HT1080 (cell line): ENCODE data around the gene GMNN. TPM values are rescaled to one million over a fixed set of nuclear protein-coding genes. Genes with fewer than 3 reads are reported as not detected.

ENCODE experiments used
- DNase-seq: peaks from one replicate; pipeline ENCODE4 v3.0.0-alpha.2; 2015; ENCODE audit warnings: low read depth
- total RNA-seq: library from RNA; depleted of rRNA; stranded (reverse); fragments of >200 nt; shearing (Covaris generic); gene quantifications from 2 replicates; pipeline ENCODE4 v1.2.3, GENCODE V29; 2014; rRNA removed

The GMNN gene
- total RNA-seq, 1 experiment from 2014 or later = 78.9 TPM

- DNase-seq = no peak
Measured at GRCh38 chr6:24802271-24803059, 27.7 kb downstream of the GMNN start.

GRCh38 chr6:24807584-24807983 lies 32.8 kb downstream of the GMNN start:
- DNase-seq = no peak

DNA sequence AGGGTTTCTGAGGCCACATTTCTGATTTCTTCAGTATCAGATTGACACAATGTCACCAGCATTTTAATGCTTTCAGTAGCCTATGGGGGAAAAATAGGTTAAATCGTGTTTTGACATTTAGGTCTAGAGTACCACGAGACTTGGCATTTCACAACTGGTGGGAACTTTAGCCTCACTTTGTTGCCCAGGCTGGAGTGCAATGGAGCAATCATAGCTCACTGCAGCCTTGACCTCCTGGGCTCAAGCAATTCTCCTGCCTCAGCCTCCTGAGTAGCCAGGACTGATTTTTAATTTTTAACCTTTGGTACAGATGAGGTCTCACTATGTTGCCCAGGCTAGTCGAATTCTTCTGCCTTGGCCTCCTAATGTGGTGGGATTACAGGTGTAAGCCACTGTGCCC lies 35.0 kb downstream of the GMNN start:
- no peak for DNase-seq

GRCh38 chr6:24818346-24818745 lies 43.6 kb downstream of the GMNN start:
- DNase-seq = no peak

GRCh38 chr6:24821860-24822444 lies 47.2 kb downstream of the GMNN start:
- DNase-seq = no peak

DNA sequence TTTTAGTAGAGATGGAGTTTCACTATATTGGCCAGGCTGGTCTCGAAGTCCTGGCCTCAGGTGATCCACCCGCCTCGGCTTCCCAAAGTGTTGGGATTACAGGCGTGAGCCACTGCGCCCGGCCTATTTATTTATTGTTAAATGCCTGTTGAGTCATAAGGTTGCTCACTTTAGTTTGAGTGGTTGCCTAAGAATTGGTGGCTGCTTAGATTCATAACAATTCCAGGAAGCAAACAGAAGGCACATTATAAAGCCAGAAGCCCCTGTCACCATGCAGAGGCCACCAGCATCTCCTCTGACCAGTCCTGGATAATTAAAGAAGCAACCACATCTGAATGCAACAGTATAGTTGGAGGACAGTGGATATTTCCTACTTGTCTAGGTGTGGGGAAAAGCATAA lies 48.0 kb downstream of the GMNN start:
- peak; percentile 29 for DNase-seq

DNA sequence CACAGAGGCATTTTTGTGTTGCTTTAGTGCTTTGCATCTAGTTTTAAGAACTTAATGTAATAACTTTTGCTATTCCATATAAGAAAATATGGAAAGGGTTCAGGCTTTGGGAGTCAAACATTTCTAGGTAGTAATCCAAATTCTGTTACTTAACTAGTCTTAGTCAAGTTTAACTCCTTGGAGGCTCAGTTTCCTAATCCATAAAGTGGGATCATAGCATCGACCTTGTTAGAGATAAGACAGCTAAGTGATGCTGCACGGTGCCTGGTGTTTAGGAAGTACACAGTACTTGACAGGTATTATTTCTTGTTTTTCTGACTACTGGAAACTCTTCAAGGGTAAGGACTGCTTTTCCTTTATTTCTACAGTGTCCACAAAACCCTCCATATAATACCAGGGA lies 48.4 kb downstream of the GMNN start:
- DNase-seq = no peak

- no peak for DNase-seq
Measured at GRCh38 chr6:24824142-24824938, 49.6 kb downstream of the GMNN start.

DNA sequence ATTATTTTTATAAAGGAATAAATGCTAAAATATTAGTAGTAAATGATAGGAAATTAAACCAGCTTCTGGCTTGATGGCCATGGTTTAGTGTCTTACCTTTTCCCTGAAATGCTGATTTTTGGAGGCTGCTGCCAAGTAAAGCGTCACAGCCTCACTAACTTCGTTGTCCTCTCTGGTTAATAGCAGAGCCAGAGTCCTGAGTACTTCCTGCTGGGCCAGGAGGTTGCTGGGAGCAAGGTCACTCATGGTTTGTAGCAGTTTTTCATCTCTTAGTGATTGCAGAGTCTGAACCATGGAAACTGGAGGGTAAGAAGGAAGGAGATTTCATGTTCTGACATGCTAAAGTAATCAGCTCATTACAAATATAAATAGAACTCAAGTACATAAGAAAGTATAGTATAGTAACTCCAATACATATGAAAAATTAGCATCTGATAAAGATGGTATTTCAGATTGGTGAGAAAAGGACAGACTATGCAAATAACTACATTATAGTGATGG lies 50.4 kb downstream of the GMNN start:
- DNase-seq = no peak

GRCh38 chr6:24827162-24827561 lies 52.4 kb downstream of the GMNN start:
- peak; percentile 31 for DNase-seq

- no peak for DNase-seq
Measured at GRCh38 chr6:24827970-24828369, 53.2 kb downstream of the GMNN start.

DNA sequence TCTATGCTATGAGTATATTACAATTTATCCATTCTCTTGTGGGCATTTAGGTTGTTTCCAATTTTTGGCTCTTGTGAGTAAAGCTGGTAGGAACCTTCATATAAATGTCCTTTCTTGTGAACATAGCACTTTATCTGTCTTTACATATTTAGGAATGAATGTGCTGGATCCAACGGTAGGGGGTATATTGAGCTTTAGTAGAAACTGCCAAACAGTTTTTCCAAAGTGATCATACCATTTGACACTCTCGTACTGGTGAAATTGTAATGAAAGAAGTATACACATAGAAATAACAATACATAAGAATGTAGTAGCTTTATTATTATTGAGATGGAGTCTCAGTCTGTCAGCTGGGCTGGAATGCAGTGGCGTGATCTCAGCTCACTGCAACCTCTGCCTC lies 54.9 kb downstream of the GMNN start:
- no peak for DNase-seq

- DNase-seq = no peak
Measured at GRCh38 chr6:24831771-24832716, 57.3 kb downstream of the GMNN start.

DNA sequence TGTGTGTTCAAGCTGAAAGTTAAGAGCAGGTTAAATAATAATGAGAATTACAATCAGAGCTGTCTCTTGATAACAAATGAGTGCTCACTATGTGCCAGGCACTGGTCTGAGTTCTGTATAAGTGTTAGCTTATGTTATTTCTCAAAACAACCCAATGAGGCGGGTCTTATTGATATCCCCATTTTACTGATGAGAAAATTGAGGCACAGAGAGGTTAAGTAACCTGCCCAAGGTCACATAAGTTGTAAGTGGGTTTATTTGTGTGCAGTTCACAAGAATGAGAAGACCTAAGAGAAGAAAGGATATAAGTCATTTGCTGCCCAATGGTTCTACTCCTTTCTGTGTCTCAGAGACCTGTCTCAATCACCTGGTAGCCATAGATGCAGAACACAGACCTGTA lies 58.1 kb downstream of the GMNN start:
- DNase-seq = no peak

- no peak for DNase-seq
Measured at GRCh38 chr6:24833711-24834386, 59.1 kb downstream of the GMNN start.

Other genes with a start within 250 kb of the GMNN start
- 0.03 TPM in 1 of 2 replicates, not detected in the other for gene KIAA0319, start 128.7 kb upstream of the GMNN start, total RNA-seq
- gene TDP2, start 108.0 kb upstream of the GMNN start, total RNA-seq = 14.8 and 34.6 TPM in 2 replicates
- 3.9 and 6.2 TPM in 2 replicates for gene ACOT13, start 107.9 kb upstream of the GMNN start, total RNA-seq
- gene C6orf62, start 55.8 kb upstream of the GMNN start, total RNA-seq = 57.0 and 64.9 TPM in 2 replicates
- not detected in 2 replicates for gene ARMH2, start 24.0 kb downstream of the GMNN start, total RNA-seq
- gene RIPOR2, start 161.0 kb downstream of the GMNN start, total RNA-seq = not detected in 2 replicates